Activated naive CD8-positive, alpha-beta T cell treated with anti-CD3 and anti-CD28 coated beads, Interleukin-2, amount 10 ng/mL, durations not matched to agents 7 days and 5 days (primary cell): ENCODE data around the gene CIAO3. TPM values are rescaled to one million over a fixed set of nuclear protein-coding genes. Genes with fewer than 3 reads are reported as not detected.
A peak's percentile ranks its signal among the peaks of the same experiment; 100 is the strongest.
"Not testable (repeated sequence)": the region's sequence is repeated elsewhere in the genome, so short reads cannot be mapped to it uniquely, and the experiment has no call there.

Experiments used
- ATAC-seq: fragments of 150-1000 bp; cut with Tn5 transposase; one replicate; pipeline ENCODE4 v1.10.0; 2021; ENCODE audit warnings: low read depth, moderate library complexity
- POLR2A ChIA-PET: fragments of 350-600 bp; sonication (Branson Sonifier 250); formaldehyde crosslinking; loops from one replicate; lab custom pipeline; 2021; ENCODE audit warnings: antibody characterized with exemption; lab: Charles Lee
- DNase-seq: peaks from one replicate; pipeline ENCODE4 v3.0.0; 2021
- H3K27ac Mint-ChIP-seq: one replicate; pipeline ENCODE4 v1.8.0; 2022; ENCODE audit warnings: mild to moderate bottlenecking, mixed read lengths
- H3K27me3 Mint-ChIP-seq: one replicate; pipeline ENCODE4 v1.8.0; 2022; ENCODE audit warnings: mild to moderate bottlenecking, moderate library complexity, mixed read lengths
- H3K36me3 Mint-ChIP-seq: one replicate; pipeline ENCODE4 v1.8.0; 2021; ENCODE audit warnings: mild to moderate bottlenecking, mixed read lengths
- H3K4me1 Mint-ChIP-seq: one replicate; pipeline ENCODE4 v1.8.0; 2021; ENCODE audit warnings: mixed read lengths
- H3K4me3 Mint-ChIP-seq: one replicate; pipeline ENCODE4 v1.8.0; 2022; ENCODE audit warnings: mild to moderate bottlenecking, moderate library complexity, mixed read lengths
- H3K9me3 Mint-ChIP-seq: one replicate; pipeline ENCODE4 v1.8.0; 2021; ENCODE audit warnings: mixed read lengths
- total RNA-seq, 2 experiments: library from RNA; stranded (reverse); gene quantifications; one replicate each; pipeline ENCODE4 v1.2.3, GENCODE V29; 2021

CIAO3 gene
- total RNA-seq, 2 experiments from 2014 or later = 39.6 to 42.4 TPM

DNA sequence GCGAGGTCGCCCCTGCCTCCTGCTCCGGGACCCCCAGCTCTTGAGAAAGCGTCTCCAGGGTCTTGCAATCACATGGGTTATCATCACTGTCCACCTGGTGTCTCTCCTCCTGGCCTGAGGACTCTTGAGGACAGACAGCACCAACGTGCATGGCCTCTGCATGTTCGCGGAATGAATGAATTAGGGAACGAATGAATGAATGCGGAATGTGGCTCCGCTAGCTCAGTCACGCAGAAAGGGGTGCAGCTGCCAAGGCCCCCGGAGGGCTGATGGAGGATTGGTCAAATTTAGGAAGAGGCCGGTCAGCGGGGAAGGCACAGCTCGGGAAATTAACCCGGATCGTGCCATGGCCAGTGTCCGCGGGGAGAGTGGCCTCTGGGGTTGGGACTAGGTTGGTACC, 38.5 kb downstream of the CIAO3 start:
- Mint-ChIP-seq H3K9me3 (no peaks in the 10 kb centered on the region), H3K27ac (no peak overlapping the region), H3K27me3 (peaks cover 29% of the 10 kb centered on the region), H3K4me3 (no peak overlapping the region), H3K36me3 (no peaks in the 10 kb centered on the region), H3K4me1 (peaks cover 3% of the 10 kb centered on the region)
- POLR2A ChIA-PET = no interaction called here
- DNase-seq (no peak), ATAC-seq (no peak)

DNA sequence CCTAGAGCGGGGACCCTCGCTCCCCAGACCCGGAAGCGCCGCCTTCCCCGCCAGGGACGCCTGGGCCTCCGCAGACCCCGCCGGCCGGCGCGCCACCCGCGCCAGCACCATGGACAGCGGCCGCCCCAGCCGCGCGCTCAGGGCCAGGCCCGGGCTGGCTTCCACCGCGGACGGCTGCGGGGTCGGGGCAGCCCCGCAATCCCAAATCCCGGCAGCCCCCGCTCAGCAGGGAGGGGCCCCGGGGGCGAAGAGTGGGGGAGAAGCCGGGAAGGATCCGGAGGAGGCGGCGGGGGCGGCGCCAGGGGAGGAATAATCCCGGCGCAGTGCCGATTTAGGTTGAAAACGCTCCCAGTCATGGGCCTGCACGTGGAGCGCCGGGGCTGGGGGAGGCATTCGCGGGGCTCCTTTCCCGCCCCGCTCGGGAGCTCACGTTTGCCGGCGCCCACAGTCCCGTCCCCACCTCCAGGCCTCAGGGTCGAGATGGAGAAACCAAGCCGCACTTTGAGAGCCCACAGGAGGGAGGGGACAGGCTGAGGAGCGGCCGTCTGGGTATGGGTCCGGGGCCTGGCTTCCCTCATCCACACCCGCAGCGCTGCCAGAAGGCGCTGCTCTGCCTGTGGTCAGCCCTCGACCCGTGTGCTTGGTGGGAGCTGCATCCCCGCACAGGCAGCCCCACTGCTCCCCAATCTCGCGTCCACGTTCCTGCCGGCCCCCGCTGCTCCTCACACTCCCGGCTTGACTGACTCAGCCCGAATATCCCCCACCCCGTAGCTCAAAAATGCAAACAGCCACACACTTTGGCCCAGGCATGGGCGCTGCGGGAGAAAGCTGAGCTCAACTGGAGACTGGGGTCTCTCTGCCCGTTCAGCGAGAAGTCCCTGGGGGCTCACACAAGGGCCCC, 39.9 kb downstream of the CIAO3 start:
- Mint-ChIP-seq H3K36me3 (no peaks in the 10 kb centered on the region), H3K4me3 (no peak overlapping the region), H3K27me3 (peaks cover 17% of the 10 kb centered on the region), H3K4me1 (peaks cover 3% of the 10 kb centered on the region), H3K9me3 (no peaks in the 10 kb centered on the region), H3K27ac (no peak overlapping the region)
- ATAC-seq (peak; percentile 54), DNase-seq (peak; percentile 83)
- POLR2A ChIA-PET = no interaction called here

DNA sequence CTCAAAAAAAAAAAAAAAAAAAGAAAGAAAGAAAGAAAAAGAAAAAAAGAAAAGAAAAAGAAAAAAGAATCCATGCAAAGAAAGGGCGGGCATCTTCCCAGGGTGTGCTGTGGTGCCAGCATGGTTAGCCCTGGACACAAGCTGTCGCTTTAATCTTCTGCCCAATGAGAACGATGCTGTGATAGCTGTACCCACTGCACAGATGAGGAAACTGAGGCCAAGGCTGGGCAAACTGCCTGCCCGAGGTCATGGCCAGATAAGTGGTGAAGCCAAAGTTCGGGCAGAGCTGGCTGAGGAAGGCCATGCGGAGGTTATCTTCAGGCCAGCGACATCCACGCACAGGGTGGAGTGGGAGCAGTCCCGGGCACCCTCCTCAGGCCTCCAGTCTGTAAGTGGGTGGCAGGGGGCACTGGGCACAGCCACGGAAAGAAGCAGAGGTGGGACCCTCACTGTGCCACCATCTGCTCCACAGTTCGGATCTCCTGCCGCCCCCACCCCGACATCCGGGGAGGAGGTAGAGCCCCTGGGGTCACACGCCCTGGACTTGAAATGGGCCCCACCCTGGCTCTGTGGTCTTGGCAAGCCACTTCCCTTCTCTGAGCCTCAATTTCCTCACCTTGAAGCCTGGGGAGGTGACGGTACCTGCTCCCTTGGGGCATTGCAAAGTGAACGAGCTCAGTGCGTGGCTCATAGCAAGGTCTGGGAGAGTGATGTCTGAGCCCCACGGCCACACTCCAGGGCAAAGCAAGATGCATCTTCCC, 41.7 kb downstream of the CIAO3 start:
- Mint-ChIP-seq H3K4me3 (peak overlapping the region; percentile 6), H3K9me3 (no peaks in the 10 kb centered on the region), H3K27me3 (peaks cover 17% of the 10 kb centered on the region), H3K27ac (no peak overlapping the region), H3K4me1 (peaks cover 6% of the 10 kb centered on the region), H3K36me3 (no peaks in the 10 kb centered on the region)
- POLR2A ChIA-PET = interaction anchor here (0.7 to 1.1 kb wide), 2 partner anchors 9 to 19 kb away, joined by 3 to 6 read pairs; partner anchors contain the start of gene WDR24
- ATAC-seq (no peak), DNase-seq (no peak)

DNA sequence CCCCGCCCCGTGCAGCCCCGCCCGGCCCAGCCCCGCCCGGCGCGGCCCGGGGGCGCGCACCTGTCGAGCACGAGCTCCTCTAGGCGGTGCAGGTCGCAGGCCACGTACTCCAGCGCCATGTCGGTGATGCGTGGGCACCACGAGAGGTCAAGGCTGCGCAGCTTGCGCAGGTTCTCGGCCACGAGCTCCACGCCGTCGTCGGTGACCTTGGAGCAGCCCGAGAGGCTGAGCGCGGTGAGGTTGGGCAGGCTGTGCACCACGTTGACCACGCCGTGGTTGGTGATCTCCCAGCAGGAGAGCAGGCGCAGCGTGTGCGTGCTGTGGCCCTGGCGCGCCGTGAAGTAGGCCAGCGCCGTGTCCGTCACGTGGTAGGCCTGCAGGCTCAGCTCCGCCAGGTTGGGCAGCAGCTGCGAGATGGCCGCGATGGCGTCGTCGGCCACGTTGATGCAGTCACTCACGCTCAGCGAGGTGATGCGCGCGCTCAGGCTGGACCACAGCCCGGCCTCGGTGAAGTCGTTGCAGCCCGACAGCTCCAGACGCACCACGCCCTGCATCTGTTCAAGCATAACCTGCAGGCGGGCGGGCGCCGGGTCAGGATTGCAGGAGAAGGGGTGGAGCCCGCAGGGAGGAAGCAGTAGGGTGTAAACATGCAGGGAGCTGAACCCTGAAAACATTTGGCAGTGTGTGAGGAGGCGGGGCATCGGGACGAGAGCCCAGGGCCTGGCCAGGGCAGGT, 45.3 kb downstream of the CIAO3 start:
- ATAC-seq (peak; percentile 70), DNase-seq (peak; percentile 82)
- POLR2A ChIA-PET = interaction anchor here (0.7 to 2.3 kb wide), 9 partner anchors 11 to 93 kb away, joined by 3 to 11 read pairs (median 6); partner anchors contain the start of genes ANTKMT, CCDC78, CHTF18 and CIAO3
- Mint-ChIP-seq H3K27me3 (peaks cover 15% of the 10 kb centered on the region), H3K4me1 (peaks cover 6% of the 10 kb centered on the region), H3K36me3 (no peaks in the 10 kb centered on the region), H3K27ac (peak overlapping the region; percentile 74), H3K4me3 (peak overlapping the region; percentile 77), H3K9me3 (no peaks in the 10 kb centered on the region)

DNA sequence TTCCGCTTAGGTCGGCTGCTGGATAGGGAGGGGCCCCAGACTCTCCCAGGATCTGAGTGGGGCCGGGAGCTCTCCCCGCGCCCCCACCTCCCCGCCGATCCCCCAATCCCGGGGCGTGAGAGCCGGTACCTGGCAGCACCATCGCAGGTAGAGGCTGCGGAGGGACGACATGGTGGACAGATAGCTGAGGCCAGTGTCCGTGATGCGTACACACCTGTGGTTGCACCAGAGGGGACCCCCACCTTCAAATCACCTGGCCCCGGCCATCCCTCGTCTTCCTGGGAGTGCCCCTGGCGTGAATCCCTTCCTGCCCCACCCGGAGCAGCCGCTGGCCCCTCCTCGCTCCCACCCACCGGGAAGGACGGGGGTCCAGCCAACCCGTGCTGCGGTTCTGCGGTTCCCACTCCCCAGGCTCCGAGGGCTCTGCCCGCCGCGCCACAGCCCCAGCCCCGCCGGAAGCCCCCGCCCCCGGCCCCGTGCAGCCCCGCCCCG, 45.9 kb downstream of the CIAO3 start:
- POLR2A ChIA-PET = interaction anchor here (1.0 to 2.3 kb wide), 8 partner anchors 11 to 94 kb away, joined by 4 to 11 read pairs (median 8); partner anchors contain the start of genes ANTKMT, CCDC78, CHTF18 and CIAO3
- DNase-seq (no peak), ATAC-seq (no peak)
- Mint-ChIP-seq H3K9me3 (no peaks in the 10 kb centered on the region), H3K4me1 (peaks cover 8% of the 10 kb centered on the region), H3K36me3 (no peaks in the 10 kb centered on the region), H3K27me3 (peaks cover 12% of the 10 kb centered on the region), H3K4me3 (peak overlapping the region; percentile 48), H3K27ac (no peak overlapping the region)

DNA sequence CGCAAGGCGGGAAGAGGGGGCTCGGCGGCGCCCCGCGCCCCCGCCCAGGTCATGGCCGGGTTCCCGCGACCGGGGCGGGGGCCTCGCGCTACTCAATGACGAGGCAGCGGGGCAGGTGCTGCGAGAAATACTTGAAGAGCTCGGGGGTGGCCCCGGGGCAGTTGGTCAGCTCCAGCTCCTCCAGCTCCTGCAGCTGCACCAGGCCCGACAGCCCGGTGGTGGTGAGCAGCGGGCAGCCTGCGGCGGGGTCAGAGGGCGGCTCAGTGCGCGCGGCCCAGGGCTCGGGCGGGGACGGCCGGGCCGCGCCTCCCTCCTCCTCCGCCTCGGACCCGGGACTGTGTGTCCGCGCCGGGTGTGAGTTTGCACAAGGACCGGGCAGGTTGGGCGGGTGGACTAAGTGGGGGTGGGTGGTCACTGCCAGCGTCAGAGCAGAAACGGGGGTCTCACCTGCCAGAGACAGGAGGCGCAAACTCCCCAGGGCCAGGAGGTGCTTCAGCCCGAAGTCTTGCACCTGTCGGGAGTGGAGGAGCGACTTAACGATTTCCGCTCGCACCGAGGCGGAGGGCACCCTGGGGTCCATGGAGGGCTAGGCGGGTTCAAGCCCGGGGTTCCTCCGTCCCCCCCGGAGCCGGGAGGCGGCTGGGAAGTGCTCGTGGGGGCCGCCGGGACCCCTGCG, 46.5 kb downstream of the CIAO3 start:
- peaks cover 12% of the 10 kb centered on the region for H3K27me3 Mint-ChIP-seq
- POLR2A ChIA-PET = interaction anchor here (1.8 to 2.3 kb wide), 4 partner anchors 10 to 46 kb away, joined by 6 to 11 read pairs (median 11); partner anchors contain the start of genes ANTKMT, CIAO3, JMJD8 and METRN
- ATAC-seq (no peak), DNase-seq (no peak)
- H3K4me1 Mint-ChIP-seq = peaks cover 10% of the 10 kb centered on the region
- peak overlapping the region; percentile 50 for H3K4me3 Mint-ChIP-seq
- no peaks in the 10 kb centered on the region for H3K36me3 Mint-ChIP-seq
- no peaks in the 10 kb centered on the region for H3K9me3 Mint-ChIP-seq
- H3K27ac Mint-ChIP-seq = no peak overlapping the region

DNA sequence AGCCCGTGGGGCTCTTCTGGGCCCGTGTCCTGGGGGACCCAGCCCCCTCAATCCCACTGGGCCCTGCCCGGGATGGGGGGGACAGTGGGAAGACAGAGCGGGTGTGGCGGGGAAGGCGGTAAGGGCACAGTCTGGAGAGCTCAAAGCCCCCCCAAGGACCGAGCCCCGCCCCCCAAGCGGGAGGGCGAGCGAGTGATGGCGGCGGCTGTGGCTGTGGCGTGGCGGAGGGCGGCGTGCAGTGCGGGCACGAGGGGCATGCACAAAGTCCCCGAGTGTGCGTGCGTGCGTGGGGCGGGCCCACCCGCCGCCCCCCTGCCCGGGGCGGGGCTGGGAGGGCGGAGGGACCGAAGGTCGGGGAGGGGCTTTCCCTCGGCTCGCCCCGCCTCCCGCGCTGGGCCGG, 47.0 kb downstream of the CIAO3 start:
- H3K36me3 Mint-ChIP-seq = no peaks in the 10 kb centered on the region
- peaks cover 12% of the 10 kb centered on the region for H3K27me3 Mint-ChIP-seq
- ATAC-seq = no peak
- no peak overlapping the region for H3K27ac Mint-ChIP-seq
- H3K4me1 Mint-ChIP-seq = peaks cover 12% of the 10 kb centered on the region
- no peak overlapping the region for H3K4me3 Mint-ChIP-seq
- H3K9me3 Mint-ChIP-seq = no peaks in the 10 kb centered on the region
- DNase-seq = no peak
- POLR2A ChIA-PET = no interaction called here

DNA sequence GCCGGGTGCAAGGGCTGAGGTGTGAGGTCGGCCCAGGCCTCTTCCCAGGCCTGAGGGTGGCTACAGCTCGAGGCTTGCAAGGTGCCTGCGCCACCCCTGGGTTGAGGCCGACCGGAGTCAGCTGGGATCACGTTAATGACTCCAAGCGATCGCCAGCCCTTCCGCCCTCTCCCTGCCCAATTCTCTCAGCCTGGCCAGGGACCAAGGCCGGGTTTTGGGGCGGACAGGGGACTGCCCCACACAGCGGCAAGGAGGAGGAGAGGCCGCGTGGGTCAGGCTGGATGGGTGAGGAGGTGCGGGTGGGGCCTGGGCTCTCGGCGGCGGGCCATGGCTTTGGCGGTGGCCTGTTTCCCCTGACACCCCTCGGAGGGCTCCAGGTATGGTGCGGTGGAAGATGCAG, 47.4 kb downstream of the CIAO3 start:
- no peak for DNase-seq
- Mint-ChIP-seq H3K4me3 (peak overlapping the region; percentile 42), H3K27ac (no peak overlapping the region), H3K4me1 (peaks cover 13% of the 10 kb centered on the region), H3K36me3 (no peaks in the 10 kb centered on the region), H3K9me3 (no peaks in the 10 kb centered on the region), H3K27me3 (peaks cover 12% of the 10 kb centered on the region)
- POLR2A ChIA-PET = no interaction called here
- no peak for ATAC-seq

DNA sequence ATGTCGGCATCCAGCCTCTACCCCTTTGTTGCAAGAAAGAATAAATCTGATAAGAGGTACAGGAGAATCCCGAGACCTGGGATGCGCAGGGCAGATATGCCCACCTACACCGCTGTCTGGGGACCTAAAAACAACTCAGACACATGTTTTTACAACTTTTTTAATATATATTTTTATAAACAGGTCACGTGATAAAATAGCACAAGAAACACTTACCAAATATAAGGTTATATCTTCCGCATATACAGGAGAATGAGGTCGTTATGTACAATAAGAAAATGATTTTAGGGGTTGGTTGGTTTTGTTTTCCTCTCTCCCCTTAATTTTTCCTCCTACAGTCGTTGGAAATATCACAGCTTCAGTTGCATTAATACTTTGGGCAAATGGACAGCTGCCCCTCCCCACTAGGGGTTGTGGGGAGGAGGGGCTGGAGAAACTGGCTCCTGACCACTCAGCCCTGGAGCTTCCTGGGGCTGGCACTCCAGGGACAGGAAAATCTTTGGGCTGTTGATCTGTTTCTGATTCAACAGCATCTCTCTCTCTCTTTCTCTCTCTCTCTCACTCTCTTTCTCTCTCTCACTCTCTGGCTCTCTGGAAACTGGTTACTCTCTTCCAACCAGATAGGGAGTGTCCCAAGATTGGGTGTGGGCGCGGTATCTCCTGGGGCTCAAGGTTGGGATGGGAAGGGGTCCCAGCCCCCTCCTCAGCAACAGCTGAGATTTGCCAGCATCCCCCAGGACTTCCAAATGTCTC, 48.3 kb downstream of the CIAO3 start:
- no peak overlapping the region for H3K27ac Mint-ChIP-seq
- H3K4me1 Mint-ChIP-seq = peaks cover 13% of the 10 kb centered on the region
- no peaks in the 10 kb centered on the region for H3K36me3 Mint-ChIP-seq
- POLR2A ChIA-PET = no interaction called here
- H3K4me3 Mint-ChIP-seq = no peak overlapping the region
- no peak for ATAC-seq
- H3K9me3 Mint-ChIP-seq = no peaks in the 10 kb centered on the region
- no peak for DNase-seq
- H3K27me3 Mint-ChIP-seq = peaks cover 12% of the 10 kb centered on the region

DNA sequence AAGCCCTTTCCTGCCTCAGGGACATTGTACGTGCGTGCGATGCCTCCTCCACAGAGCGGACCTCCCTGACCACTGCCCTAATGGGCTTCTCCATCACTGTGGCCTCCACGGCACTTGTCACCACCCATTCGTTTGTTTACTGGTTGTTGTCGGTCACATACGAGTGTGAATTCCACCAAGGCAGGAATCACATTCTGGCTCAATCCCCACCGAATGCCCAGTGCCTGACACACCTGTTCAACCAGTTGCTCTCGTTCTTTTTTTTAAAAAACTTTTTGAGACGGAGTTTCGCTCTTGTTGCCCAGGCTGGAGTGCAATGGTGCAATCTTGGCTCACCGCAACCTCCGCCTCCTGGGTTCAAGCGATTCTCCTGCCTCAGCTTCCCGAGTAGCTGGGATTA, 49.6 kb downstream of the CIAO3 start:
- H3K4me3 Mint-ChIP-seq = peak overlapping the region; percentile 91
- H3K27ac Mint-ChIP-seq = peak overlapping the region; percentile 32
- ATAC-seq, H3K36me3 Mint-ChIP-seq, POLR2A ChIA-PET, H3K9me3 Mint-ChIP-seq, DNase-seq: not testable (repeated sequence)
- H3K4me1 Mint-ChIP-seq = peaks cover 13% of the 10 kb centered on the region
- peaks cover 12% of the 10 kb centered on the region for H3K27me3 Mint-ChIP-seq

DNA sequence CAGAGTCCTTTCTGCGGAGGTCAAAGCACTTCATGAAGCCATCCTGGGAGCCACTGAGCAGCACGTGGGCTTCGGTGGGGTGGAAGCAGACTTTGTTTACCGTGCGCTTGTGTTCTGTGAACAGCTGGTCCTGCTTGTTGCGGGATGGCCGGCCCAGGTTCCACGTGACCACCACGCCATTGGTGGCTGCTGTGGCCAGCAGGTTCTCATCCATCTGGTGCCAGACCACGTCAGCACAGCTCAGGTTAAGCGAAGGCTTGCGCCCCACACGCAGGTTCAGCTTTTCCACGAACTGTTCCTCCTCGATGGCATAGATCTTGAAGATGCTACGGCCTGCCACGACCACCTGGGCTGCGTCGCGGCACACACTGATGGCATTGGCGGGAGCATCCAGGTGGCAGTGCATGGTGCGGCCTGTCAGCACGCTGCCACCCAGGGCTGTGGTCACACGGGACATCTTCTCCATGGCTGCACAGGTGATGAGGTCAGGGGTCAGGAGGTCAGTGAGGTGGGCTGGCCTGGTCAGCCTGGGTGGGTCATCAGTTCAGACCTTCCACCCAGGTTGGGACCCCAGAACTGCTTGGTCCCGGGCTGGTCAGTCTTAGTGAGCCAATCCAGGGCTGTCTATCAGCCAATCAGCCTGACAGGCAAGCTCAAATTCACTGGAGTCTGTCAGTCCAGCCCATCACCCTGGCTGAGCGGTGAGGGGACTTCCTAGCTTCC, 51.5 kb downstream of the CIAO3 start:
- Mint-ChIP-seq H3K9me3 (no peaks in the 10 kb centered on the region), H3K36me3 (no peaks in the 10 kb centered on the region), H3K27ac (peak overlapping the region; percentile 81), H3K27me3 (peaks cover 10% of the 10 kb centered on the region), H3K4me1 (peaks cover 9% of the 10 kb centered on the region), H3K4me3 (peak overlapping the region; percentile 91)
- no peak for DNase-seq
- no peak for ATAC-seq
- POLR2A ChIA-PET = interaction anchor here (0.5 to 2.6 kb wide), 11 partner anchors 9 to 162 kb away, joined by 3 to 37 read pairs (median 5); partner anchors contain the start of genes ANTKMT, CAPN15, CHTF18 and METTL26
